Memory B cell (primary cell): Measurements from ENCODE around the gene POFUT1.
A peak's percentile ranks its signal among the peaks of the same experiment; 100 is the strongest.
"Not testable (repeated sequence)": the region's sequence is repeated elsewhere in the genome, so short reads cannot be mapped to it uniquely, and the experiment has no call there.

Source experiments
- ATAC-seq: fragments of 150-1000 bp; cut with Tn5 transposase; 2 replicates; pipeline ENCODE4 v1.10.0; 2021; ENCODE audit warnings: low read depth, mild to moderate bottlenecking, moderate library complexity
- DNase-seq, 2 donors: peaks; one replicate each; pipeline ENCODE4 v3.0.0; 2022; ENCODE audit warnings: low spot score in 2 of 2
- H3K27ac Mint-ChIP-seq: one replicate; pipeline ENCODE4 v1.8.0; 2022; ENCODE audit warnings: mild to moderate bottlenecking, moderate library complexity, mixed read lengths
- H3K27me3 Mint-ChIP-seq: one replicate; pipeline ENCODE4 v1.8.0; 2022; ENCODE audit warnings: mixed read lengths
- H3K36me3 Mint-ChIP-seq: one replicate; pipeline ENCODE4 v1.8.0; 2022; ENCODE audit warnings: mild to moderate bottlenecking, mixed read lengths
- H3K4me1 Mint-ChIP-seq: one replicate; pipeline ENCODE4 v1.8.0; 2022; ENCODE audit warnings: mixed read lengths
- H3K4me3 Mint-ChIP-seq: one replicate; pipeline ENCODE4 v1.8.0; 2022; ENCODE audit warnings: mild to moderate bottlenecking, moderate library complexity, mixed read lengths
- H3K9me3 Mint-ChIP-seq: one replicate; pipeline ENCODE4 v1.8.0; 2022; ENCODE audit warnings: mixed read lengths

POFUT1 gene

GRCh38 chr20:32207626-32208498 lies at the start of gene POFUT1, which contains the start of gene PLAGL2:
POFUT1 (plus strand) TSS chr20:32207880; CDS start chr20:32207942, 62 bp downstream.
PLAGL2 (minus strand) TSS chr20:32207743; CDS start chr20:32202178, 5,565 bp downstream.
- ATAC-seq (peak; percentile 96), DNase-seq (peak; percentile 86 to 91)
- peaks cover 7% of the 10 kb centered on the region for H3K36me3 Mint-ChIP-seq
- H3K9me3 Mint-ChIP-seq: no peaks in the 10 kb centered on the region
- peak within 1 kb of the TSS; percentile 95 for H3K4me3 Mint-ChIP-seq
- H3K27me3 Mint-ChIP-seq: no peaks in the 10 kb centered on the region
- H3K27ac Mint-ChIP-seq: peak within 1 kb of the TSS; percentile 93
- H3K4me1 Mint-ChIP-seq: peaks cover 55% of the 10 kb centered on the region

GRCh38 chr20:32158351-32158750 lies 49.3 kb upstream of the POFUT1 start:
- no peak for DNase-seq
- H3K27ac Mint-ChIP-seq: no peak overlapping the region

GRCh38 chr20:32158943-32159660 lies 48.6 kb upstream of the POFUT1 start:
- no peak for ATAC-seq
- DNase-seq: no peak
- Mint-ChIP-seq H3K27me3 (no peaks in the 10 kb centered on the region), H3K9me3 (no peaks in the 10 kb centered on the region), H3K4me1 (no peaks in the 10 kb centered on the region), H3K27ac (no peak overlapping the region), H3K36me3 (peaks cover 30% of the 10 kb centered on the region), H3K4me3 (no peak overlapping the region)

More at GRCh38 chr20:32158351-32158750, 49.3 kb upstream of the POFUT1 start:
- Mint-ChIP-seq H3K27me3 (no peaks in the 10 kb centered on the region), H3K4me3 (no peak overlapping the region), H3K36me3 (peaks cover 29% of the 10 kb centered on the region), H3K9me3 (no peaks in the 10 kb centered on the region), H3K4me1 (no peaks in the 10 kb centered on the region)
- ATAC-seq: no peak

GRCh38 chr20:32159766-32160221 lies 47.9 kb upstream of the POFUT1 start:
- H3K4me3 Mint-ChIP-seq: no peak overlapping the region
- no peaks in the 10 kb centered on the region for H3K9me3 Mint-ChIP-seq
- no peaks in the 10 kb centered on the region for H3K27me3 Mint-ChIP-seq
- ATAC-seq (no peak), DNase-seq (no peak)
- H3K4me1 Mint-ChIP-seq: no peaks in the 10 kb centered on the region
- no peak overlapping the region for H3K27ac Mint-ChIP-seq
- peaks cover 32% of the 10 kb centered on the region for H3K36me3 Mint-ChIP-seq

- Mint-ChIP-seq H3K4me1 (no peaks in the 10 kb centered on the region), H3K36me3 (peaks cover 36% of the 10 kb centered on the region), H3K27me3 (no peaks in the 10 kb centered on the region), H3K27ac (no peak overlapping the region), H3K9me3 (no peaks in the 10 kb centered on the region), H3K4me3 (no peak overlapping the region)
- ATAC-seq (no peak), DNase-seq (no peak)
Observed at GRCh38 chr20:32160341-32160740, 47.3 kb upstream of the POFUT1 start.

- Mint-ChIP-seq H3K4me1 (no peaks in the 10 kb centered on the region), H3K9me3 (no peaks in the 10 kb centered on the region), H3K4me3 (no peak overlapping the region), H3K27ac (peak overlapping the region; percentile 11), H3K27me3 (no peaks in the 10 kb centered on the region), H3K36me3 (peaks cover 39% of the 10 kb centered on the region)
- no peak for DNase-seq
- ATAC-seq: no peak
Observed at GRCh38 chr20:32162351-32162750, 45.3 kb upstream of the POFUT1 start.

- ATAC-seq (no peak), DNase-seq (no peak)
- no peak overlapping the region for H3K27ac Mint-ChIP-seq
- H3K36me3 Mint-ChIP-seq: peaks cover 33% of the 10 kb centered on the region
- no peaks in the 10 kb centered on the region for H3K27me3 Mint-ChIP-seq
- H3K4me3 Mint-ChIP-seq: no peak overlapping the region
- H3K4me1 Mint-ChIP-seq: no peaks in the 10 kb centered on the region
- H3K9me3 Mint-ChIP-seq: no peaks in the 10 kb centered on the region
Observed at GRCh38 chr20:32163951-32164350, 43.7 kb upstream of the POFUT1 start.

- no peak overlapping the region for H3K27ac Mint-ChIP-seq
- no peaks in the 10 kb centered on the region for H3K9me3 Mint-ChIP-seq
- DNase-seq: no peak
- no peaks in the 10 kb centered on the region for H3K4me1 Mint-ChIP-seq
- peaks cover 31% of the 10 kb centered on the region for H3K36me3 Mint-ChIP-seq
- no peak overlapping the region for H3K4me3 Mint-ChIP-seq
- ATAC-seq: no peak
- H3K27me3 Mint-ChIP-seq: no peaks in the 10 kb centered on the region
Observed at GRCh38 chr20:32164984-32165735, 42.5 kb upstream of the POFUT1 start.

- Mint-ChIP-seq H3K9me3 (no peaks in the 10 kb centered on the region), H3K36me3 (peaks cover 31% of the 10 kb centered on the region), H3K4me3 (no peak overlapping the region), H3K27me3 (no peaks in the 10 kb centered on the region), H3K4me1 (no peaks in the 10 kb centered on the region), H3K27ac (no peak overlapping the region)
- ATAC-seq: no peak
- DNase-seq: no peak
Observed at GRCh38 chr20:32165836-32166545, 41.7 kb upstream of the POFUT1 start.

GRCh38 chr20:32167552-32167951 lies 40.1 kb upstream of the POFUT1 start:
- ATAC-seq (no peak), DNase-seq (no peak)
- Mint-ChIP-seq H3K36me3 (peaks cover 19% of the 10 kb centered on the region), H3K4me3 (no peak overlapping the region), H3K4me1 (no peaks in the 10 kb centered on the region), H3K9me3 (no peaks in the 10 kb centered on the region), H3K27ac (no peak overlapping the region), H3K27me3 (no peaks in the 10 kb centered on the region)

- Mint-ChIP-seq H3K4me1 (no peaks in the 10 kb centered on the region), H3K36me3 (peaks cover 15% of the 10 kb centered on the region)
Observed at GRCh38 chr20:32168184-32168910, 39.3 kb upstream of the POFUT1 start.

GRCh38 chr20:32177696-32178095 lies 30.0 kb upstream of the POFUT1 start:
- H3K9me3 Mint-ChIP-seq: not testable (repeated sequence)

More at GRCh38 chr20:32168184-32168910, 39.3 kb upstream of the POFUT1 start:
- H3K27ac Mint-ChIP-seq: no peak overlapping the region
- DNase-seq (no peak), ATAC-seq (no peak)
- H3K4me3 Mint-ChIP-seq: no peak overlapping the region
- no peaks in the 10 kb centered on the region for H3K27me3 Mint-ChIP-seq
- no peaks in the 10 kb centered on the region for H3K9me3 Mint-ChIP-seq

GRCh38 chr20:32179515-32179914 lies 28.2 kb upstream of the POFUT1 start:
- Mint-ChIP-seq H3K9me3 (no peaks in the 10 kb centered on the region), H3K27me3 (peaks cover 2% of the 10 kb centered on the region), H3K36me3 (no peaks in the 10 kb centered on the region), H3K27ac (no peak overlapping the region), H3K4me3 (no peak overlapping the region), H3K4me1 (peaks cover 2% of the 10 kb centered on the region)
- no peak for DNase-seq
- no peak for ATAC-seq

More at GRCh38 chr20:32177696-32178095, 30.0 kb upstream of the POFUT1 start:
- not testable (repeated sequence) for ATAC-seq, DNase-seq, H3K36me3 Mint-ChIP-seq, H3K27me3 Mint-ChIP-seq, H3K27ac Mint-ChIP-seq, H3K4me3 Mint-ChIP-seq, H3K4me1 Mint-ChIP-seq
